ENCODE results near the gene LRIG1. TPM values are rescaled to one million over a fixed set of nuclear protein-coding genes. Genes with fewer than 3 reads are reported as not detected.
A peak's percentile ranks its signal among the peaks of the same experiment; 100 is the strongest.

The LRIG1 gene
- total RNA-seq, 2 experiments from 2014 or later, result 14.7 to 17.1 TPM

GRCh38 chr3:66465587-66465986 lies 35.2 kb downstream of the LRIG1 start:
- no peaks in the 10 kb centered on the region for H3K27me3 Mint-ChIP-seq (ENCODE audit: low read depth)
- no peak for DNase-seq
- H3K36me3 Mint-ChIP-seq (ENCODE audit: low read depth), result peaks cover 20% of the 10 kb centered on the region
- peaks cover 21% of the 10 kb centered on the region for H3K4me1 Mint-ChIP-seq (ENCODE audit: low read depth)
- POLR2A ChIA-PET, result no interaction called here
- H3K27ac Mint-ChIP-seq, result no peak overlapping the region
- no peaks in the 10 kb centered on the region for H3K9me3 Mint-ChIP-seq (ENCODE audit: insufficient read depth)
- H3K4me3 Mint-ChIP-seq, result no peak overlapping the region
- CTCF ChIA-PET, result no interaction called here
- ATAC-seq, result no peak

- POLR2A ChIA-PET, result no interaction called here
- no peaks in the 10 kb centered on the region for H3K27me3 Mint-ChIP-seq (ENCODE audit: low read depth)
- no peak for DNase-seq
- CTCF ChIA-PET, result no interaction called here
- ATAC-seq, result no peak
- peaks cover 20% of the 10 kb centered on the region for H3K36me3 Mint-ChIP-seq (ENCODE audit: low read depth)
- H3K4me1 Mint-ChIP-seq (ENCODE audit: low read depth), result peaks cover 21% of the 10 kb centered on the region
- no peak overlapping the region for H3K4me3 Mint-ChIP-seq
- H3K27ac Mint-ChIP-seq, result no peak overlapping the region
- no peaks in the 10 kb centered on the region for H3K9me3 Mint-ChIP-seq (ENCODE audit: insufficient read depth)
These were observed 35.8 kb downstream of the LRIG1 start for GRCh38 chr3:66465034-66465433.

GRCh38 chr3:66464512-66464894 lies 36.3 kb downstream of the LRIG1 start:
- CTCF ChIA-PET, result no interaction called here
- POLR2A ChIA-PET, result no interaction called here

GRCh38 chr3:66463730-66464511 lies 36.9 kb downstream of the LRIG1 start:
- ChIA-PET CTCF (interaction anchor here (1.2 kb wide), 1 partner anchor 27 kb away, joined by 3 read pairs; no protein-coding TSS in a partner anchor), POLR2A (no interaction called here)
- ATAC-seq, result no peak
- Mint-ChIP-seq H3K9me3 (ENCODE audit: insufficient read depth) (no peaks in the 10 kb centered on the region), H3K36me3 (ENCODE audit: low read depth) (peaks cover 21% of the 10 kb centered on the region), H3K27me3 (ENCODE audit: low read depth) (no peaks in the 10 kb centered on the region), H3K4me1 (ENCODE audit: low read depth) (peaks cover 12% of the 10 kb centered on the region), H3K4me3 (no peak overlapping the region), H3K27ac (no peak overlapping the region)
- no peak for DNase-seq

More at GRCh38 chr3:66464512-66464894, 36.3 kb downstream of the LRIG1 start:
- H3K27ac Mint-ChIP-seq, result no peak overlapping the region
- H3K4me1 Mint-ChIP-seq (ENCODE audit: low read depth), result peaks cover 17% of the 10 kb centered on the region
- H3K9me3 Mint-ChIP-seq (ENCODE audit: insufficient read depth), result no peaks in the 10 kb centered on the region
- no peak overlapping the region for H3K4me3 Mint-ChIP-seq
- no peak for DNase-seq
- ATAC-seq, result no peak
- H3K36me3 Mint-ChIP-seq (ENCODE audit: low read depth), result peaks cover 21% of the 10 kb centered on the region
- H3K27me3 Mint-ChIP-seq (ENCODE audit: low read depth), result no peaks in the 10 kb centered on the region

GRCh38 chr3:66463054-66463631 lies 37.7 kb downstream of the LRIG1 start:
- H3K36me3 Mint-ChIP-seq (ENCODE audit: low read depth), result peaks cover 21% of the 10 kb centered on the region
- peaks cover 9% of the 10 kb centered on the region for H3K4me1 Mint-ChIP-seq (ENCODE audit: low read depth)
- POLR2A ChIA-PET, result no interaction called here
- no peak overlapping the region for H3K4me3 Mint-ChIP-seq
- CTCF ChIA-PET, result interaction anchor here (1.2 kb wide), 1 partner anchor 28 kb away, joined by 3 read pairs; no protein-coding TSS in a partner anchor
- no peak for DNase-seq
- H3K27ac Mint-ChIP-seq, result no peak overlapping the region
- H3K27me3 Mint-ChIP-seq (ENCODE audit: low read depth), result no peaks in the 10 kb centered on the region
- H3K9me3 Mint-ChIP-seq (ENCODE audit: insufficient read depth), result no peaks in the 10 kb centered on the region
- ATAC-seq, result no peak

GRCh38 chr3:66457252-66457651 lies 43.6 kb downstream of the LRIG1 start:
- Mint-ChIP-seq H3K4me3 (no peak overlapping the region), H3K27ac (no peak overlapping the region), H3K4me1 (ENCODE audit: low read depth) (peaks cover 16% of the 10 kb centered on the region), H3K9me3 (ENCODE audit: insufficient read depth) (no peaks in the 10 kb centered on the region), H3K36me3 (ENCODE audit: low read depth) (peaks cover 23% of the 10 kb centered on the region), H3K27me3 (ENCODE audit: low read depth) (no peaks in the 10 kb centered on the region)
- DNase-seq (no peak), ATAC-seq (no peak)
- ChIA-PET CTCF (no interaction called here), POLR2A (no interaction called here)

GRCh38 chr3:66456711-66457173 lies 44.1 kb downstream of the LRIG1 start:
- Mint-ChIP-seq H3K4me1 (ENCODE audit: low read depth) (peaks cover 16% of the 10 kb centered on the region), H3K27ac (no peak overlapping the region), H3K27me3 (ENCODE audit: low read depth) (no peaks in the 10 kb centered on the region), H3K9me3 (ENCODE audit: insufficient read depth) (no peaks in the 10 kb centered on the region), H3K36me3 (ENCODE audit: low read depth) (peaks cover 18% of the 10 kb centered on the region), H3K4me3 (no peak overlapping the region)
- ATAC-seq (peak; percentile 70), DNase-seq (peak; percentile 29)
- CTCF ChIA-PET, result no interaction called here
- POLR2A ChIA-PET, result no interaction called here

- CTCF ChIA-PET, result interaction anchor here (1.0 to 1.7 kb wide), 2 partner anchors 9 to 15 kb away, joined by 3 to 6 read pairs; no protein-coding TSS in a partner anchor
- Mint-ChIP-seq H3K27me3 (ENCODE audit: low read depth) (no peaks in the 10 kb centered on the region), H3K4me3 (no peak overlapping the region), H3K36me3 (ENCODE audit: low read depth) (peaks cover 11% of the 10 kb centered on the region), H3K4me1 (ENCODE audit: low read depth) (peaks cover 11% of the 10 kb centered on the region), H3K27ac (no peak overlapping the region), H3K9me3 (ENCODE audit: insufficient read depth) (no peaks in the 10 kb centered on the region)
- POLR2A ChIA-PET, result interaction anchor here (0.8 kb wide), 1 partner anchor 319 kb away, joined by 3 read pairs; no protein-coding TSS in a partner anchor
- DNase-seq (no peak), ATAC-seq (no peak)
These were observed 46.4 kb downstream of the LRIG1 start for GRCh38 chr3:66454464-66454859.

GRCh38 chr3:66453651-66454463 lies 47.0 kb downstream of the LRIG1 start:
- CTCF ChIA-PET, result interaction anchor here (1.1 to 1.7 kb wide), 2 partner anchors 8 to 36 kb away, joined by 3 to 6 read pairs; no protein-coding TSS in a partner anchor
- H3K36me3 Mint-ChIP-seq (ENCODE audit: low read depth), result peaks cover 9% of the 10 kb centered on the region
- ATAC-seq (no peak), DNase-seq (no peak)
- POLR2A ChIA-PET, result interaction anchor here (0.8 kb wide), 1 partner anchor 319 kb away, joined by 3 read pairs; no protein-coding TSS in a partner anchor
- no peaks in the 10 kb centered on the region for H3K27me3 Mint-ChIP-seq (ENCODE audit: low read depth)
- no peaks in the 10 kb centered on the region for H3K9me3 Mint-ChIP-seq (ENCODE audit: insufficient read depth)
- no peak overlapping the region for H3K4me3 Mint-ChIP-seq
- H3K27ac Mint-ChIP-seq, result no peak overlapping the region
- H3K4me1 Mint-ChIP-seq (ENCODE audit: low read depth), result peaks cover 11% of the 10 kb centered on the region

- Mint-ChIP-seq H3K4me3 (no peak overlapping the region), H3K36me3 (ENCODE audit: low read depth) (peaks cover 9% of the 10 kb centered on the region), H3K27me3 (ENCODE audit: low read depth) (no peaks in the 10 kb centered on the region), H3K4me1 (ENCODE audit: low read depth) (peaks cover 10% of the 10 kb centered on the region), H3K27ac (no peak overlapping the region), H3K9me3 (ENCODE audit: insufficient read depth) (no peaks in the 10 kb centered on the region)
- ATAC-seq (no peak), DNase-seq (no peak)
- ChIA-PET CTCF (interaction anchor here (1.1 kb wide), 1 partner anchor 38 kb away, joined by 3 read pairs; no protein-coding TSS in a partner anchor), POLR2A (no interaction called here)
These were observed 48.4 kb downstream of the LRIG1 start for GRCh38 chr3:66452303-66453011.

- H3K27ac Mint-ChIP-seq, result no peak overlapping the region
- peaks cover 9% of the 10 kb centered on the region for H3K36me3 Mint-ChIP-seq (ENCODE audit: low read depth)
- ChIA-PET POLR2A (no interaction called here), CTCF (interaction anchor here (1.0 kb wide), 1 partner anchor 29 kb away, joined by 3 read pairs; no protein-coding TSS in a partner anchor)
- no peaks in the 10 kb centered on the region for H3K27me3 Mint-ChIP-seq (ENCODE audit: low read depth)
- no peak for DNase-seq
- no peaks in the 10 kb centered on the region for H3K9me3 Mint-ChIP-seq (ENCODE audit: insufficient read depth)
- H3K4me1 Mint-ChIP-seq (ENCODE audit: low read depth), result peaks cover 3% of the 10 kb centered on the region
- H3K4me3 Mint-ChIP-seq, result no peak overlapping the region
- no peak for ATAC-seq
These were observed 49.1 kb downstream of the LRIG1 start for GRCh38 chr3:66451766-66452165.
